Middle frontal gyrus (tissue), 1 donor: ENCODE results near the gene TSHR.
A peak's percentile ranks its signal among the peaks of the same experiment; 100 is the strongest.
"Not testable (repeated sequence)": the region's sequence is repeated elsewhere in the genome, so short reads cannot be mapped to it uniquely, and the experiment has no call there.

Experiments used
- DNase-seq: peaks from one replicate; pipeline ENCODE4 v3.0.0-alpha.2; 2015; ENCODE audit warnings: low spot score; ENCODE audit errors: extremely low spot score

The TSHR gene

GRCh38 chr14:80955416-80955941, at the start of gene TSHR:
Gene TSHR, plus strand, starts transcription at chr14:80955621. Its CDS starts 60 bp downstream, at chr14:80955681.
- no peak for DNase-seq

- DNase-seq: no peak
Observed at GRCh38 chr14:80906336-80906735, 49.1 kb upstream of the TSHR start.

DNA sequence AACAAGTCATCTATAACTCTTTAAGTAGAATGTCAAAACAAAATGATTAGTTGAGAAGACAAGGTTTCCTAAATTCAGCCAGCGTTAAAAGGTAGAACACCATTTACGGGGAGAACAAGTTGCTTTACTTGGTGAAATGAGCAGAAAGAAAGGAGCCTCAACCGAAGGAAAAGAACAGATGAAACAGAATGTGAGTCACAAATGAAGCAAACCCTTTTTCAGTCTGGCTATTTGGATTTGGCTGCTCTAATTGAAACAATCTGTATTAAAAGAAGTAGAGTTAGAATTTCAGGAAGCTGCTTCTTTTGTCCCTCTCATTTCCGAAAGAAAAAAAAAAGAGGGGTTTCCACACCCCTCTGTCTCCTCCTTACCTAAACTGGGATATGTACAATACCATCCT, 48.5 kb upstream of the TSHR start:
- DNase-seq: no peak

GRCh38 chr14:80912013-80912412, 43.4 kb upstream of the TSHR start:
- not testable (repeated sequence) for DNase-seq

DNA sequence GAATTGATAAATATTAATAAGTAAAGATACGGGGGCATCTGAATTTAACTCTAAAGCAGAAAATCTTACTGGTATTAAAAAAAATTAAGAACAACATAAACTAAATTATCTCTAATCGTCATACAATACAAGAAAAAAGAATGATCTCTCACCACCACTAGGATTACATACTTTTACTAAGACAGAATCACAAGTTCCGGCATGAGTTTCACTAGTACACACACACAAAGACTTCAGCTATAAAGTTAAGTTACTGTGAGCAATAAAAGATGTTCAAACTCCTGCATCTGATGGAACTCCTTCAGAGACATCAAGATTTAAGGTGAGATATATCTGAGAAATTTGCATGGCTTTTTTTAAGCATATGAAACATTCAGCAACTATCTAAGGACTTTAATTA, 35.8 kb upstream of the TSHR start:
- no peak for DNase-seq

DNA sequence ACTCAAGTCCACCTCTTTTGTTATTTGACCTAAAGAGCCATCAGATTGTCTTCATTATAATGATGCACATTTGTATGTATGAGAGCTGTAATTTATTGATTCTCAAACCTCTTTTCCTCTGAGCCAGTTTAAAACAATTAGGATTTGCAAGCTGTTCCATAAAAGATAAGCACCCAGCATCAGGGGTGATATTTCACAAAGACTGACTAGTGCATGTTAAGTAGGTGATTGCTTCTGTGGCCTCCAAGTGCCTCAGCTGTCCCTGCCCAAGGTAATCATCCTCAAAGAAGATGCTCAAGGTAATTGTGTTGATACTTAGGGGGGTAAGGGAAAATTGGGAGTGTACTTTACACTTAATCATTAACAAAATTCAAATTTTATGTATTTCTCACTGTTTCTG, 32.1 kb upstream of the TSHR start:
- DNase-seq: no peak

GRCh38 chr14:80924365-80925103, 30.9 kb upstream of the TSHR start:
- no peak for DNase-seq

DNA sequence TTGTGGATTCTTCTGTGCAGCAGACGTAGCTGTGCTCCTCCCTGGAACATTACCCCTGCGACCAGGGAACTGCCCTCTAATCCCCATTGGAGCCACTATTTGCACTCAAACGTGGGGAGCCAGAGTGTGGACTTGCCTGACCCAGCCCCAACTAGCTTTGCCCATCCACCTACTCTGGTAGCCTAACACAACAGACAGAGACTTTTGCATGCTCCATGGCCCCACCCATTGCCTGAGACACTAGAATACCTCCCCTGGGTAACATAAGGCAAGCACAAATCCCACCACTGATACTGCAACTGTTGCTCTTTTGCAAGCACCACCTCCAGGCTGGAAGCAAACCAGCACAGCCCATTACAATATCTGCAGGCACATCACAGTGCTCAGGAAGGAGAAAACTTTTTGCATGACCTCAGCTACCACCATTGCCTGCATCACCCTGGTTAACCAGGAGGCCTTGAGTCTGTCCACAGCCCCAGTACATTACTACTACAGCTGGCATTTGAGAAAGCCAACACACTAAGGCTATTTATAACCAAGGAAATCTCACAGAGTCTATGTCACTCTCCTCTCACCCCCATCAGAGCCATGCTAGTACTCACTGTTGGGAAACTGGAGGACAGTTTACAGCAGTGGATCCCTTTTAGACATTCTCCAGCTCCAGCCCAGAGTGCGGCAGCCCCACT, 28.9 kb upstream of the TSHR start:
- DNase-seq: no peak

- no peak for DNase-seq
Observed at GRCh38 chr14:80927083-80927989, 28.1 kb upstream of the TSHR start.

GRCh38 chr14:80930095-80930494, 25.3 kb upstream of the TSHR start:
- DNase-seq: no peak

- DNase-seq: no peak
Observed at GRCh38 chr14:80930836-80931389, 24.5 kb upstream of the TSHR start.

- no peak for DNase-seq
Observed at GRCh38 chr14:80933282-80933681, 22.1 kb upstream of the TSHR start.

GRCh38 chr14:80933686-80934085, 21.7 kb upstream of the TSHR start:
- no peak for DNase-seq

GRCh38 chr14:80940146-80940545, 15.3 kb upstream of the TSHR start:
- DNase-seq: no peak

- peak; percentile 93 for DNase-seq
Observed at GRCh38 chr14:80941241-80942185, 13.9 kb upstream of the TSHR start, which contains the start of gene CEP128. Gene CEP128, minus strand, starts transcription at chr14:80941738.

DNA sequence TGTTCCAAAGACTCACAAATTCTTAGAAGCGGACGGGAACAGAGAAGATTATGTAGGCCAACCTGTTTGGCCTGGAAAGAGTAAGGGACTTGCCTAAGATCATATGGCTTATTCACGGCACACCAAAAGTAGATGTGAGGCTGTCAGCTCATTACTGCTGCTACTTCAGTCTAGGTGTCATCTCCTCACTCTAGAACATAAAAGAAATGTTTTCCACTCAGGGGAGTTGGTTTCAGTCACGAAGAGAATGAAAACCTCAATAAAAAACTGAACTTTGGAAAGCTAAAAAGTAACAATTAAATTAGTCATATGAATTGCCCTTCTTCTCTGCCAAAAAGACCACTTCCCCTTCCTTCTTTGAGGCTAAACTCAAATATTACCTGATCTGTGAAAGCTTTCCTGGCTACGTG, 13.2 kb upstream of the TSHR start:
- DNase-seq: no peak

- DNase-seq: no peak
Observed at GRCh38 chr14:80944861-80945617, 10.4 kb upstream of the TSHR start.

- no peak for DNase-seq
Observed at GRCh38 chr14:80946187-80946586, 9.2 kb upstream of the TSHR start.

DNA sequence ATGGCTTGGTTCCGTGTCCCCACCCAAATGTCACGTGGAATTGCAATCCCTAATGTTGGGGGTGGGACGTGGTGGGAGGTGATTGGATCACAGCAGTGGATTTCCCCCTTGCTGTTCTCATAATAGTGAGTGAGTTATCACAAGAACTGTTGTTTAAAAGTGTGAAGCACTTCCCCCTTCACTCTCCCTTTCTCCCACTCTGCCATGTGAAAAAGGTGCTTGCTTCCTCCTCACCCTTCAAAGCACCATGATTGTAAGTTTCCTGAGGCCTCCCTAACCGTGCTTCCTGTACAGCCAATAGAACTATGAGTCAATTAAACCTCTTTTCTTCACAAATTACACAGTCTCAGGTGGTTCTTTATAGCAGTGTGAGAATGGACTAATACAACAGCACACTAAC, 8.6 kb upstream of the TSHR start:
- no peak for DNase-seq
